ENCODE data around the gene PSMG3. TPM values are rescaled to one million over a fixed set of nuclear protein-coding genes. Genes with fewer than 3 reads are reported as not detected.

Gene PSMG3
- total RNA-seq, 1 donor from 2014 or later = 31.1 TPM

GRCh38 chr7:1602386-1602785 lies 32.6 kb upstream of the PSMG3 start:
- Histone ChIP-seq H3F3A (ENCODE audit: low read depth) (no peaks in the 10 kb centered on the region), H3K4me3 (no peak overlapping the region), H3K27ac (no peak overlapping the region), H3K4me1 (no peaks in the 10 kb centered on the region), H3K9me3 (ENCODE audit: low read depth) (no peaks in the 10 kb centered on the region), H4K20me1 (ENCODE audit: low read depth) (no peaks in the 10 kb centered on the region), H3K36me3 (no peaks in the 10 kb centered on the region), H3K9ac (no peak overlapping the region), H3K27me3 (no peaks in the 10 kb centered on the region), H3K79me2 (ENCODE audit: low read depth) (no peaks in the 10 kb centered on the region), H3K4me2 (no peak overlapping the region), H2AFZ (replicated peaks) (no peak overlapping the region)
- no peak for DNase-seq (ENCODE audit: low spot score)
- no peak for TF ChIP-seq EZH2phosphoT487 (IDR thresholded peaks at IDR 0.05)
- TF ChIP-seq CTCF (IDR thresholded peaks at IDR 0.05) = no peak
- TF ChIP-seq EZH2 (IDR thresholded peaks at IDR 0.05) = no peak
- no peaks in the 10 kb centered on the region for H3K9me3 Mint-ChIP-seq
- no peak overlapping the region for H3K27ac Mint-ChIP-seq
- no peak overlapping the region for H3K4me3 Mint-ChIP-seq
- no peaks in the 10 kb centered on the region for H3K36me3 Mint-ChIP-seq
- H3K27me3 Mint-ChIP-seq (ENCODE audit: insufficient read depth, low read depth) = no peaks in the 10 kb centered on the region
- peaks cover 14% of the 10 kb centered on the region for H3K4me1 Mint-ChIP-seq

- no peak overlapping the region for H2AFZ ChIP-seq (replicated peaks)
- TF ChIP-seq CTCF (IDR thresholded peaks at IDR 0.05) (no peak), EZH2 (IDR thresholded peaks at IDR 0.05) (no peak), EZH2phosphoT487 (IDR thresholded peaks at IDR 0.05) (no peak)
- no peaks in the 10 kb centered on the region for H3K36me3 Mint-ChIP-seq
- H3K4me2 ChIP-seq = no peak overlapping the region
- no peaks in the 10 kb centered on the region for H3F3A ChIP-seq (ENCODE audit: low read depth)
- H3K79me2 ChIP-seq (ENCODE audit: low read depth) = no peaks in the 10 kb centered on the region
- H3K27me3 Mint-ChIP-seq (ENCODE audit: insufficient read depth, low read depth) = no peaks in the 10 kb centered on the region
- H3K36me3 ChIP-seq = no peaks in the 10 kb centered on the region
- H3K4me3 Mint-ChIP-seq = no peak overlapping the region
- no peaks in the 10 kb centered on the region for H4K20me1 ChIP-seq (ENCODE audit: low read depth)
- H3K4me1 Mint-ChIP-seq = peaks cover 9% of the 10 kb centered on the region
- H3K4me3 ChIP-seq = no peak overlapping the region
- H3K9me3 ChIP-seq (ENCODE audit: low read depth) = no peaks in the 10 kb centered on the region
- no peak overlapping the region for H3K27ac Mint-ChIP-seq
- no peaks in the 10 kb centered on the region for H3K9me3 Mint-ChIP-seq
- no peak for DNase-seq (ENCODE audit: low spot score)
- H3K27me3 ChIP-seq = no peaks in the 10 kb centered on the region
- no peak overlapping the region for H3K27ac ChIP-seq
- no peak overlapping the region for H3K9ac ChIP-seq
- no peaks in the 10 kb centered on the region for H3K4me1 ChIP-seq
Observed at GRCh38 chr7:1601956-1602355, 32.1 kb upstream of the PSMG3 start.

- no peaks in the 10 kb centered on the region for H3K27me3 ChIP-seq
- DNase-seq (ENCODE audit: low spot score) = no peak
- peaks cover 5% of the 10 kb centered on the region for H3K4me1 Mint-ChIP-seq
- H4K20me1 ChIP-seq (ENCODE audit: low read depth) = no peaks in the 10 kb centered on the region
- no peak overlapping the region for H3K4me3 ChIP-seq
- H3K27ac ChIP-seq = no peak overlapping the region
- no peaks in the 10 kb centered on the region for H3K36me3 ChIP-seq
- no peaks in the 10 kb centered on the region for H3F3A ChIP-seq (ENCODE audit: low read depth)
- no peaks in the 10 kb centered on the region for H3K9me3 Mint-ChIP-seq
- H3K36me3 Mint-ChIP-seq = no peaks in the 10 kb centered on the region
- no peak overlapping the region for H3K9ac ChIP-seq
- H3K4me1 ChIP-seq = no peaks in the 10 kb centered on the region
- TF ChIP-seq EZH2 (IDR thresholded peaks at IDR 0.05) = no peak
- no peak for TF ChIP-seq EZH2phosphoT487 (IDR thresholded peaks at IDR 0.05)
- no peak for TF ChIP-seq CTCF (IDR thresholded peaks at IDR 0.05)
- no peaks in the 10 kb centered on the region for H3K9me3 ChIP-seq (ENCODE audit: low read depth)
- H2AFZ ChIP-seq (replicated peaks) = no peak overlapping the region
- H3K27ac Mint-ChIP-seq = no peak overlapping the region
- no peaks in the 10 kb centered on the region for H3K79me2 ChIP-seq (ENCODE audit: low read depth)
- H3K4me2 ChIP-seq = no peak overlapping the region
- H3K27me3 Mint-ChIP-seq (ENCODE audit: insufficient read depth, low read depth) = peaks cover 5% of the 10 kb centered on the region
- H3K4me3 Mint-ChIP-seq = no peak overlapping the region
Observed at GRCh38 chr7:1599640-1600395, 30.0 kb upstream of the PSMG3 start.

All from neural progenitor cell (in vitro differentiated cells).